ENCODE results near the gene KIAA1755.

- TF ChIP-seq, protein P1, sequence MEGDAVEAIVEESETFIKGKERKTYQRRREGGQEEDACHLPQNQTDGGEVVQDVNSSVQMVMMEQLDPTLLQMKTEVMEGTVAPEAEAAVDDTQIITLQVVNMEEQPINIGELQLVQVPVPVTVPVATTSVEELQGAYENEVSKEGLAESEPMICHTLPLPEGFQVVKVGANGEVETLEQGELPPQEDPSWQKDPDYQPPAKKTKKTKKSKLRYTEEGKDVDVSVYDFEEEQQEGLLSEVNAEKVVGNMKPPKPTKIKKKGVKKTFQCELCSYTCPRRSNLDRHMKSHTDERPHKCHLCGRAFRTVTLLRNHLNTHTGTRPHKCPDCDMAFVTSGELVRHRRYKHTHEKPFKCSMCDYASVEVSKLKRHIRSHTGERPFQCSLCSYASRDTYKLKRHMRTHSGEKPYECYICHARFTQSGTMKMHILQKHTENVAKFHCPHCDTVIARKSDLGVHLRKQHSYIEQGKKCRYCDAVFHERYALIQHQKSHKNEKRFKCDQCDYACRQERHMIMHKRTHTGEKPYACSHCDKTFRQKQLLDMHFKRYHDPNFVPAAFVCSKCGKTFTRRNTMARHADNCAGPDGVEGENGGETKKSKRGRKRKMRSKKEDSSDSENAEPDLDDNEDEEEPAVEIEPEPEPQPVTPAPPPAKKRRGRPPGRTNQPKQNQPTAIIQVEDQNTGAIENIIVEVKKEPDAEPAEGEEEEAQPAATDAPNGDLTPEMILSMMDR (IDR thresholded peaks at IDR 0.05; ENCODE audit: low read depth, low read length, poor library complexity, severe bottlenecking), result no peak
- TF ChIP-seq EZH2phosphoT487 (IDR thresholded peaks at IDR 0.05; ENCODE audit: borderline replicate concordance, low read length), result no peak
Measured at GRCh38 chr20:38302786-38303185, 42.3 kb upstream of the KIAA1755 start.

Data from DOHH2 (cell line).